Measurements from ENCODE around the gene RCVRN. TPM values are rescaled to one million over a fixed set of nuclear protein-coding genes. Genes with fewer than 3 reads are reported as not detected.

RCVRN gene
- total RNA-seq, 4 donors from 2014 or later, result 0.06 to 1.1 (median 0.24) TPM

DNA sequence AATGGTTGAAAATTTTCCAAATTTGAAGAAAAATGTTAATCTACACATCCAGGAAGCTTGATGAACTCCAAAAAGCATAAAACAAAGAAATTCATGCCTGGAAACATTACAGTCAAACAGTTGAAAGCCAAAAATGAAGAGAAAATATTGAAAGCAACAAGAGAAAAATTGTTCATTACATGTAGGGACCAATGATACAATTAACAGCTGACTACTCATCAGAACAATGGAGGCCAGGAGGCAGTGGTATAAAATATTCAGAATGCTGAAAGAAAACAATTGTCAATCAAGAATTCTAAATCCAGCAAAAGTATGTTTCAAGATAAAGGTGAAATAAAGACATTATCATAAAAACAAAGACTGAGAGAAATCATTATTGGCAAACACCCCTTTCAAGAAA, 21.6 kb downstream of the RCVRN start:
- TF ChIP-seq POLR2A (IDR thresholded peaks at IDR 0.05), result no peak
- TF ChIP-seq, protein P1, sequence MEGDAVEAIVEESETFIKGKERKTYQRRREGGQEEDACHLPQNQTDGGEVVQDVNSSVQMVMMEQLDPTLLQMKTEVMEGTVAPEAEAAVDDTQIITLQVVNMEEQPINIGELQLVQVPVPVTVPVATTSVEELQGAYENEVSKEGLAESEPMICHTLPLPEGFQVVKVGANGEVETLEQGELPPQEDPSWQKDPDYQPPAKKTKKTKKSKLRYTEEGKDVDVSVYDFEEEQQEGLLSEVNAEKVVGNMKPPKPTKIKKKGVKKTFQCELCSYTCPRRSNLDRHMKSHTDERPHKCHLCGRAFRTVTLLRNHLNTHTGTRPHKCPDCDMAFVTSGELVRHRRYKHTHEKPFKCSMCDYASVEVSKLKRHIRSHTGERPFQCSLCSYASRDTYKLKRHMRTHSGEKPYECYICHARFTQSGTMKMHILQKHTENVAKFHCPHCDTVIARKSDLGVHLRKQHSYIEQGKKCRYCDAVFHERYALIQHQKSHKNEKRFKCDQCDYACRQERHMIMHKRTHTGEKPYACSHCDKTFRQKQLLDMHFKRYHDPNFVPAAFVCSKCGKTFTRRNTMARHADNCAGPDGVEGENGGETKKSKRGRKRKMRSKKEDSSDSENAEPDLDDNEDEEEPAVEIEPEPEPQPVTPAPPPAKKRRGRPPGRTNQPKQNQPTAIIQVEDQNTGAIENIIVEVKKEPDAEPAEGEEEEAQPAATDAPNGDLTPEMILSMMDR (IDR thresholded peaks at IDR 0.05), result no peak
- no peak overlapping the region for H3K4me3 ChIP-seq (ENCODE audit: low read depth, poor library complexity, severe bottlenecking)
- intact Hi-C loops (cut with DNase I; ENCODE audit: low total_unique reads), result no loop called here
- DNase-seq (ENCODE audit: low spot score in 2 of 2), result no peak

DNA sequence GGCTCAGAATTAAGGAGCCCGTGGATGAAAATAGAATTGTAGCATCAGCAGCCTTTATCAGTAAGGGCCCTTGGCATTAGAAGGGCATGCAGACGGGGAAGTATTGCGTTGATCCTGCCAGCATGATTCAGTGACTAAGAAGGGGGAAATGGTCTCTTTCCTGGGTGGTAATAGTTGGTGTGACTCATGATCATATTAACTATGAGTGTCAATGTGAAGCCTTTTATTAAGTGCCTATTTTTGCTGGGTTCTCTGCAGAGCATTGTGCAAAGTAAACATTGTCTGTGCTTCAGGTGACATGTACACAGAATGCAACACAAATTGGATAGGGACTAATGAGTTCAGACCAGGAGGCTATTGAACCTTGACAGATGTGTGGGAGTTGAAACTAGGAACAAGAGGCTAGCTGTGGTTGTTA, 24.5 kb downstream of the RCVRN start:
- WGBS, 2 donors, result 60 to 76% methylated on average over 3 of the region's 3 CpGs
- TF ChIP-seq, protein P1 (IDR thresholded peaks at IDR 0.05), result no peak
- TF ChIP-seq POLR2A (IDR thresholded peaks at IDR 0.05), result no peak
- H3K4me3 ChIP-seq (ENCODE audit: low read depth, poor library complexity, severe bottlenecking), result no peak overlapping the region
- intact Hi-C loops (cut with DNase I; ENCODE audit: low total_unique reads), result no loop called here
- DNase-seq (ENCODE audit: low spot score in 2 of 2), result peak; percentile 20 to 32

DNA sequence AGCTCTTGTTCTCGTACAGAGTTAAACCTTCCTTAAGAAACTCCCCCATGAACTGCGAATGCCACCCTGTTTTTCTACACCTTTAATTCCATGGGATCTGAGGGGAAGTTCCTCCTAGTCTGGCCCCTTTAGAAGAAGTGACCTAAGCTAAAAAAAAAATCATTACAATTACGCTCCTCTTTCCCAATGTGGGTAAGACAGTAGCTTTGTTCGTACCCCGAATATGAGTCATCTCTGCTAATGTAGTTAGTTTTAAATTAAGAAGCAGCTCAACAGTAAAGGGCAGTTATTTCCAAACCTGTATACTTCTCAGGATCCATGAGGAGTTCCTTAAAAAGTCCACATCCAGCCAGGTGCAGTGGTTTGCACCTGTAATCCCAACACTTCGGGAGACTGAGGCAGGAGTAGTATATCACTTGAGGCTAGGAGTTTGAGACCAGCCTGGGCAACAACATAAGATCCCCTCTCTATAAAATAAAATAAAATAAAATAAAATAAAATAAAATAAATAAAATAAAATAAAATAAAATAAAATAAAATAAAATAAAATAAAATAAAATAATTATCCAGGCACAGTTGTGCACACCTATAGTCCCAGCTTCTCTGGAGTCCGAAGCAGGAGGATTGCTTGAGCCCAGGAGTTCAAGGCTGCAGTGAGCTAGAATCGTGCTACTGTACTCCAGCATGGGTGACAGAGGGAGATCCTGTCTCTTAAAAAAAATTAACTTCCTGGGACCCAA, 26.1 kb downstream of the RCVRN start:
- DNase-seq (ENCODE audit: low spot score in 2 of 2), result peak in 1 of 2 donors; percentile 23
- TF ChIP-seq POLR2A (IDR thresholded peaks at IDR 0.05), result no peak
- TF ChIP-seq, protein P1 (IDR thresholded peaks at IDR 0.05), result no peak
- H3K4me3 ChIP-seq (ENCODE audit: low read depth, poor library complexity, severe bottlenecking), result no peak overlapping the region
- intact Hi-C loops (cut with DNase I; ENCODE audit: low total_unique reads), result no loop called here
- WGBS, 2 donors, result 82 to 88% methylated on average over 8 of the region's 8 CpGs

DNA sequence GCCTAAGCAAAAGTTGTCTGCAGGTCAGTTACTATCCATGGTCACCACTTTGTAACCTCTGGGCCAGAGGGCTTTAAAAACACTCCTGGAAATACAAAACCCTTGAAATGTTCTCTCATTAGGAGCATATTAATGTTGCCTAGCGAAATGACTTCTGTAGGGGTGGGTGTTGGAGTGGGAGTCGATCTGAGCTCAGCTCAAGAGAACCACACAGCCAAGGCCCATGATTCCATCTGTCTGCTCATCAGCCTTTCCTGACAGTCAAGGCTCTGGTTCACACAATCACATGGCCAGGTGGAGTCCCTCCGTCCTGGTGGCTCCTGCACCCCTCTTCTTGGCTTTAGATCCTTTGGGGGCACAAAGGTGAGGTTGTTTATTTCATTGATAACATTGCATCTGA, 26.7 kb downstream of the RCVRN start:
- intact Hi-C loops (cut with DNase I; ENCODE audit: low total_unique reads), result no loop called here
- WGBS, 2 donors, result 73 to 76% methylated on average over 3 of the region's 3 CpGs
- no peak overlapping the region for H3K4me3 ChIP-seq (ENCODE audit: low read depth, poor library complexity, severe bottlenecking)
- TF ChIP-seq, protein P1 (IDR thresholded peaks at IDR 0.05), result no peak
- no peak for TF ChIP-seq POLR2A (IDR thresholded peaks at IDR 0.05)
- DNase-seq (ENCODE audit: low spot score in 2 of 2), result peak in 1 of 2 donors; percentile 29

DNA sequence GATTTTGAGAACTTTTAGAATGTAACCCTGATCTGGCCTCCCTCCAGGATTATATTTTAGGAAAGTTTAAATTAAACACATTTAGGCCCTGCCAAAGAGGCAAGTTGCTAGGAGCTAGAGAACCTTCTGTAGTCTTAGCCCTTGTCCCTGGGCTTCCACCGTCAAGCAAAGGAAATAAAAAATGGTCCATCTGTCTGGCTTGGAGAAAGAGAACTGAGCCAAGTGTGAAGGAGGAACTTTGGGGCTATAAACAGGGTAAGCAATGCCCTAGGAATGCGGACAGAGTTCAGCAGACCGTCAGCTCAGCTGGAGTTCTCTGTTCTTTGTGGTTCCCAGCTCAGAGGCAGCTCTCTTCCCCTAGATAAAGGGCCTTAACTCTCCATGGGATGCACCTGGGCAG, 29.6 kb downstream of the RCVRN start:
- TF ChIP-seq, protein P1 (IDR thresholded peaks at IDR 0.05), result no peak
- TF ChIP-seq POLR2A (IDR thresholded peaks at IDR 0.05), result no peak
- DNase-seq (ENCODE audit: low spot score in 2 of 2), result no peak
- H3K4me3 ChIP-seq (ENCODE audit: low read depth, poor library complexity, severe bottlenecking), result no peak overlapping the region
- whole genome bisulfite sequencing, 2 donors, result 30 to 43% methylated on average over 3 of the region's 3 CpGs
- intact Hi-C loops (cut with DNase I; ENCODE audit: low total_unique reads), result no loop called here

DNA sequence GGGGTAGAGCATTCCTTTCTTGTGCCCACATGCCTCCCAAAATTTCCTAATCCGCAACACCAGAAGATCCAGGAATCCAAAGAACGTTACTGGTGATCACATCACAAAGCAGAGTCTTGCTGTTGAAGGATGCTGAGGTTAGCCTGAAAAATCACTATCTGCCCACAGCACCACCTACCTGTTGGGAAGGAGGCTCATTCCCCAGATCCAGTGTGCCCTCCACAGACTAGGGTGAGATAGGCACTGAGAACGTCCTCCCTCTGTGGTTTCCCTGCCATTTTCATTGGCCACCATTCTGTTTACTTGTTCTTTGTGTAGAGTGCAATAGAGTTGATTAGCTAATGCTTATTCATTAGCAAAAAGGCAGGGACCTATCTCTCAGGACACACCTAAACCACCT, 30.3 kb downstream of the RCVRN start:
- DNase-seq (ENCODE audit: low spot score in 2 of 2), result peak in 1 of 2 donors; percentile 20
- intact Hi-C loops (cut with DNase I; ENCODE audit: low total_unique reads), result no loop called here
- H3K4me3 ChIP-seq (ENCODE audit: low read depth, poor library complexity, severe bottlenecking), result no peak overlapping the region
- 79 to 93% methylated on average over 3 of the region's 3 CpGs for WGBS, 2 donors
- TF ChIP-seq POLR2A (IDR thresholded peaks at IDR 0.05), result no peak
- TF ChIP-seq, protein P1 (IDR thresholded peaks at IDR 0.05), result no peak

Data from lower leg skin (tissue), 4 donors.